Stimulated activated CD4-positive, alpha-beta T cell treated with anti-CD3 and anti-CD28 coated beads, Interleukin-1b, Interleukin-23, amount 100 ng/mL, for 48 hours (primary cell): ENCODE measurements around the gene GNL2.
A peak's percentile ranks its signal among the peaks of the same experiment; 100 is the strongest.
"Not testable (repeated sequence)": the region's sequence is repeated elsewhere in the genome, so short reads cannot be mapped to it uniquely, and the experiment has no call there.

Experiments used
- DNase-seq: peaks from one replicate; pipeline ENCODE4 v3.0.0-alpha.2; 2020

Gene GNL2

DNA sequence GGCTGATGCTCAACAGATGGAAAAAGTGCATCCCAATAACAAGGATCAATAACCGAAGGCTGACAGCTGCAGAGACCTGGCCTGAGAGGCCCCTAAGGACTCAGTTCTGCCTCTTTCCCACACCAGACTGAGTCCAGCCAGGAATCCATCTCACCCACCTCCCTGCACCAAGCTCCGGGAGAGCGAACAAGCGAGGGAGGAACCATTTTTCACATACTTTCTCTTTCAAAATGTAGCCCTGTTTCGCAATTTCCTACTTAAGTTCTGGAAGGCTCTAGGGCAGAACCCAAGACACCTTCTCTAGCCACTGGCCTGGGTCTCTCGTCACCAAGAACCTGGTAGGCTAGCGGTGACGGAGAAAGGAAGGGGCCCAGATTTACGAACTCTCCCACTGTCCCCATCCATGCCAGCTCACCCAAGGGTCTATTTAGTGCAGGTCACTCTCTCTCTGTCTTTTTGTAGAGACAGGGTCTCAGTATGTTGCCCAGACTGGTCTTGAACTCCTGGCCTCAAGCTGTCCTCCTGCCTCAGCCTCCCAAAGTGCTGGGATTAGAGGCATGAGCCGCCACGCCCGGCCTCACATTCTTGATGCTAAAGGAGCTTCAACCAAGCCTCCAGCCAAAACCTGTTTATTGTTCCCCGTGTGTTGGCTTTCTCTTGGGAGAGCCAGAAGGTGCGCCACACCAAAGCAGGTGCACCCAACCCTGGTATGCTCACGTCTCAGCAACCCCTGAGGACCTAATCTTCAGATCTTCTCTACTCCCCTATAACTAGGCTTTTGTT is 10.9 kb upstream of the GNL2 start:
- DNase-seq: no peak

DNA sequence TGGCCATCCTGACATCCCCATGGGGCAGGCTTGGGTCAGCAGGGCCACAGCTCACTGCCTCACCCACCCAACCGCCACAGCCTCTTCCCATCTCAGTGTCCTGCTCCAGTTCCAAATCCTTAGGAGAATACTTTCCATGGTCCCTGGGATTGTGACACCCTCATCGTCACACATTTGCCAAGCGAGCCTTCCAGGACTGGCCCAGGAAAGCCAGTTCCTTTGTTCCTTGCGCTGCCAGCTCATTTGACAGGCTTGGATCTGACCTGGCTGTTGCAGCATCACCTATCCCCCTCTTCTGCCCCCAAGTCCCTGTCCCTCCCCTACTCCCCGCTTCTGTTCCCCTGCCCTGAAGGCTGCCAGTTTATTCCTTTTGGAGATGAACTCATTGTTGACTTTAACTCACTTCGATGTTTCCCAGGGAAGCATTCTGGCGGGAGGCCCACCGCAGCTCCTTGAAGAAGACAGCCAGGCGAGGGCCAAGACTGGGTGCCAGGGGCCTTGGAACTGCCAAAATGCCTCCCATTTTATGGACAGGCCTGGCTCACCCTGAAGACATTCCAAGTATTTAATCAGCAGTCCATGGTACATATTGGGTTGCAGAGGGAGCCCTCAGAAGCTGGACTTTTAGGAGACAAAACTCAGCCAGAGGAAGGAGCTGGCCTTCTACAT is 10.2 kb upstream of the GNL2 start:
- no peak for DNase-seq

DNA sequence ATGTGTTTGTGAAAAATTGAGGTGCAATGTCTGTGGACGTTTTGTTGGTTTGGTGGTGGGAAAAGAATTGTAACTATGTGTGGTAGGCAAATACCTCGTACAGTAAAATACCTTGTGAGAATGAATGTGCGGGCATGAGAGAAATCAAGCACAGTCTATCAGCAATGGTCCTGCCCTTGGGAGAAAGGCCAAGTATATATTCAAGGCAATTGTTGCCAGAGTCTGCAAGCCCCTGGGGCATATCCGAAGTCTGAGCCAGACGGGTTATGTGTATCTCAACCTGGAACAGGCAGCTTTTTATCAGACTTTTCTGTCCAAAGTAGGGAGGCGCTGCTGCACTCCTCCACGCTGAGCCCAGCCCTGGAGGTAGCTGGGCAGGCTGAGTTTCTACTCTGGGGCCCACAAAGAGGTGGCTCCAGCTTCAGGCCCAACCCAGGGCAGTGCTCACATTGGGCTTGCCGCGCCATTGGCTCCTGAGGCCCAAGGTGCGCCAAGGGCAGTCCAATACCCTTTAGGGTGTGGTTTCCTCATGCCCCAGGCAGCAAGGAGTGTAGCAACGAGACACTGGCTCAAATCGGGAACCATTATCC is 9.4 kb upstream of the GNL2 start:
- DNase-seq: no peak

DNA sequence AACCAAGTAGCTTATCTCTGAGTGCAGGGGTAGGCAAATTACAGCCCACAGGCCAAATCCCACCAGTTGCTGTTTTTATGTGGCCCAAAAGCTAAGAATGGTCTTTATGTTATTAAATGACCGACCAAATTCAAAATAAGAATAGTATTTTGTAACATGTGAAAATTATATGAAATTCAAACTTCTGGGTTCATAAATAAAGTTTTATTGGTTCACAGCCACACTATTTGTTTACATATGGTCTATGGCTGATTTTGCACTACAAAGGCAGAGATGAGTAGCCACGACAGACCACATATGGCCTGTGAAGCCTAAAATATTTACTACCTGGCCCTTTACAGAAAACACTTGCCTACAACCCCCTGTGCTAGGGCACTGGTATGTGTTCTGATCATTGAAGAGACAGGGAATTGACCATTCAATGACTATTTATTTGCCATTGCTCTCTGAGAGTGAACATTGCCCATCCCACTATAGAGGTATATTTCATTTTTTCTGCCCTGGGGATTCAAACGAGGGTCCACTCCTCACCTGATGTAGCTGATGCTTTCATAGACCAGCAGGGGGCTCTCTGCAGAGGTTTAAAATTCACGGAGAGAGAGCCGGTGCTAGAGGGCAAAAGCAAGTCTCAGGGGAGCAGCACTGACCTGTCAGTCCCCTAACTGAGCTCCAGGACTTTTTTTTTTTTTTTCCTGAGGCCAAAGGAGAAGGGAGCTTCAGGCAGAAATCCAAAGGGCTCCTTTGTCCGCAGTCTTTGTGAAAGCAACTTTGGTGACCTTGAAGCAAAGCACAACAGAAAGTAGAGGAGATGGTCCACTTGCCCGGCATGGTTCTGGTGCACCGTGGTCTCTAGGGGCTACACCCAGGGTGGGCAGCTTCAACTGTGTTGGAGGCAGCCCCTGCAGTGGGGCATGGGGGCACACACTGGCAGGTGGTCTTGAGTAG is 7.3 kb upstream of the GNL2 start:
- peak; percentile 34 for DNase-seq

- no peak for DNase-seq
These were observed 5.7 kb upstream of the GNL2 start for GRCh38 chr1:37601441-37601840.

DNA sequence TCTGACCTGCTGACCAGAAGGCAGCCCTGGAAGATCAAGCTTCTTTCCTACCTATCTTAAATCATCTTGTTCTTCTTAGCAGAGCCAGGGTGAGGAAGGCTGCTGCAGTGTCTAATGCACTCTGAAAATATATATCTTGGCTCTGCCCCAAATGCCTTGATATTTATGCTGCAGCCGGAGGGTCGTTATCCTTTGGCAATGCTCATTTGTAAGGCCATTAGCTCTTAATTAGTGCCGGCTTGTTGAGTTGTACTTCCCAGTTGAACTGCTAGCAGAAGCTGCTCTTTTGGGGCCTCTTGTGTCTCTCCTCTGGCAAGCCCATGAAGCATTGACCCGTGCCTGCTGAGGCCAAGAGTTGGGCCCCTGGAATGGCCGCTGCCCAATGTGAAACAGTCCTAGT is 4.2 kb upstream of the GNL2 start:
- DNase-seq: no peak

DNA sequence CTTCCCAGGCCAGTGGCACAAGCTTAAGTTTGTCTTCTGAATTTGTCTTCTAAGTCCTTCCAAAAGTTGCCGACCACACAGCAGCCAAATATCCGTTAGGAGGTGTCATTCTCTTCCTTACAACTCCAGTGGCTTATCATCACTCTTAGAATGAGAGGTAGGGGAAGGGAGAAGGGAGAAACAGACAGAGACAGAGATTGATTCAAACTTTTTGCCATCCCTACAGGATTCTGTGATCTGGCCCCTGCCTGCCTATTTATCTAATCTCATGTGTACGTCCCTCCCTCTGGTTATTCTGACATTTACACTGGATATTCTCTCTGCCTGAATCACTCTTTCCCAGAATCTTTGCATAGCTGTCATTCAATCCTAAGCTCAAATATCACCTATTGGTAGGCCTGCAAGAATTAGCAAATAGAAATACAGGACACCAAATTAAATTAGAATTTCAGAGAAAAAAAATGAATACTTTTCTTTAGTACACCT is 488 bp upstream of the GNL2 start:
- no peak for DNase-seq

DNA sequence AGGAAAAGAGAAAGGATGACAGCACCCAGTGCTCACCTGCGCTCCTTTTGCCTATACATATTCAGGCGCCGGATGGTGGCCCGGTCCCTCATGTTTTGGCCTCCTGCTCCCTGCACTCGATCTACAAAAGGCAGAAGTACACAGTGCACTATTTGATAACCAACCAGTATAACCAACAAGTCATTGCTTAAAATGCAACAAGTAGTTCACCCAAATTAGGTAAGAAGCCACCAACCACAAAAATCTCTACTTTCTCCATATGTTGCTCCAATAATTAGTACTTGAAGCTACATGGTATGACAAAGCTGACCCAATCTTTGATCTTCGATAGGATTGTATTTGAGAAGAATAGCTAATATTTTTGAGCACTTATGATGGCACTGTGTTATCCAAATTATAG is 2.0 kb downstream of the GNL2 start:
- DNase-seq: no peak

- DNase-seq: no peak
These were observed 6.8 kb downstream of the GNL2 start for GRCh38 chr1:37588939-37589338.

- not testable (repeated sequence) for DNase-seq
These were observed 11.2 kb downstream of the GNL2 start for GRCh38 chr1:37584544-37584943.

GRCh38 chr1:37575692-37576091 is 20.0 kb downstream of the GNL2 start:
- no peak for DNase-seq

GRCh38 chr1:37574834-37575480 is 20.8 kb downstream of the GNL2 start:
- DNase-seq: no peak

DNA sequence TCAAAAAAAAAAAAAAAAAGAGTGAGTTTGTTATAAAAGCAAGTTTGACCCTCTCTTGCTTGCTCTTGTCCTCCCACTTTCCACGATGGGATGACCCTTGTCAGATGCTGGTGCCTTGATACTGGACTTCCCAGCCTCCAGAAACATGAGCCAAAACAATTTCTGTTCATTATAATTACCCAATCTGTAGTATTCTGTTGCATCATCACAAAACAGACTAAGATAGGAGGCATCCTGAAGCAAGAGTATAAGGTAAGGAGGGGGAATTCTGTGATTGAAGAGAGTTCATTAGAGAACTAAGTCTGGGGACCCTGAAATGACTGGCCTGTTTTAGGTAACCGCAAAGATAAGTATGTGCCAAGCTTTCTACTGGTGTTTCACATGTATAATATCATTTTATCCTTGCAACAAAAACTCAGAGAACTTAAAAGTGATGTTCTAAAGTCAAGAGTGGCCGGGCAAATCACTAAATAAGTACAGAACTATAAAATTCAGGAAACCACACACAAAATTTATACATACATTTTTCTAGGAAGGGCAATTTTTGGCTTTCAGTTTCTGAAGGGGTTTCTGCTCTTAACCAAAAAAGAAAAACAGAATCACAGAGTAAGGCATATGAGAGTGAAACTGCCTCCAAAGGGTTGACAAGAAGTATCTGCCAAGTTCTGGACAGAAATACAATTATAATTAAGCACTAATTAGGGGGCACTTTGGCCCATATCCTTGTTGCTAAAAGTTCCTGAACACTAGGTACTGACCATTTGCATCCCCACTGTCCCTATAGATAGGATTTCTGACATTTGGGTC is 25.0 kb downstream of the GNL2 start:
- no peak for DNase-seq

DNA sequence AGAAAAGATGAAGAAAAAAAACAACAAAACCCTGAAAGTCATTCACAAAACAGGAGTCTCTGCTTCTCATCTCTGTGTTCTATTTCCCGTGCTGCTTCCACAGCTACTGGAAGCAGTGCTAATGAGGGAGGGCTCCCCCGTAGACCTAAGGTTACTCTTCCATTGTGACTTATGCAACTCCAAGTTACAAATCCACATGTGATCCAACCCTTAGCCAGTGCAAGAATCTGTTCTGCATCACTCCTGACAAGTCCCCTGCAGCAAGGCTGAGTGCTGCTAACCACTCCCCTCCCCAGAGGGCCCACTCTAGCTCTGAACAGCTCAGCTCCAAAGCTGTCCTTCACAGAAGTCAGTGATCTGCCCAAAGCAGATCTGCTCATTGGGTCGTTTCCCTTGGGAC is 28.7 kb downstream of the GNL2 start:
- DNase-seq: no peak

DNA sequence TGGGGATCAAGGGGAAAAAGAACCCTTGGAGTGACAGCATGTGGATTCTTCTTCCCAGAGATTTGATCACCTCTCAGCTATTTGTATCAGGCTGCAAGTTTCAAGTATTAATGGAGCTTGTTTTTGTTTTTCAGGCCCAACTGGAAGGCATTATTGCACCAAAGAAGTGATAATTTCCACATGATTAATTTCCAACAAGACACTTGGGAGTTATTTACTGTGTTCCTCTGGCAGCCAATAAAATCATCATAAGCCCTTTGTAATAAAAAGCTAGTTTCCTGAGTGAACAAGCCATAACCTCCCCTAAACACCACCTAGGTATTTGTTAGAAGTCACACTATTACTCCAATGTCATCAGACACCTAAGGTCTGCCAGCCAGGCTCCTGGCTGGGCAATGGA is 30.8 kb downstream of the GNL2 start:
- no peak for DNase-seq

GRCh38 chr1:37562984-37563383 is 32.8 kb downstream of the GNL2 start:
- no peak for DNase-seq

GRCh38 chr1:37561133-37562132 is 34.3 kb downstream of the GNL2 start:
- DNase-seq: peak; percentile 25

- DNase-seq: no peak
These were observed 35.2 kb downstream of the GNL2 start for GRCh38 chr1:37560401-37561132.

DNA sequence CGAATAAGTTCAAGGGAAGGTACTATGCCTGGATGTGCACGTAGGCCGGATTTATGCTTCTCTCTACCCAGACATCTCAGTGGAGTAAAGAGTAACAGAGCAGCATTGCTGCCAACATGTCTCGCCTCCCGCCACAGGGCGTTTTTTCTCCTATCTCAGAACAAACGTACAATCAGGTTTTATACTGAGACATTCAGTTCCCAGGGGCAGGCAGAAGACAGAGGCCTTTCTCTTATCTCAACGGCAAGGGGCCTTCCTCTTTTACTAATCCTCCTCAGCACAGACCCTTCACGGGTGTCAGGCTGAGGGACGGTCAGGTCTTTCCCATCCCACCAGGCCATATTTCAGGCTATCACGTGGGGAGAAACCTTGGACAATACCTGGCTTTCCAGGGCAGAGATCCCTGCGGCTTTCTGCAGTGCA is 35.8 kb downstream of the GNL2 start:
- DNase-seq: not testable (repeated sequence)
